WERI-Rb-1 (cell line): Measurements from ENCODE around the gene NGDN.

Experiments
- DNase-seq: peaks from one replicate; pipeline ENCODE4 v3.0.0-alpha.2; 2020
- H3K27ac ChIP-seq: fragments of 250-450 bp; sonication (Bioruptor Pico); 2 replicates; pipeline ENCODE4 v1.5.1; 2020; ENCODE audit warnings: mild to moderate bottlenecking, moderate library complexity
- H3K27me3 ChIP-seq: fragments of 250-450 bp; sonication (Bioruptor Pico); 2 replicates; pipeline ENCODE4 v1.5.1; 2021; ENCODE audit warnings: mild to moderate bottlenecking, low read depth, moderate library complexity; ENCODE audit not compliant: insufficient read depth, severe bottlenecking
- H3K36me3 ChIP-seq: fragments of 250-450 bp; sonication (Bioruptor Pico); 2 replicates; pipeline ENCODE4 v1.5.1; 2020; ENCODE audit warnings: mild to moderate bottlenecking, moderate library complexity
- H3K4me3 ChIP-seq: 2 replicates; pipeline ENCODE4 v1.5.1; 2011; ENCODE audit warnings: low read depth, mild to moderate bottlenecking, control low read depth, low read length
- H3K9me3 ChIP-seq: fragments of 250-450 bp; sonication (Bioruptor Pico); 2 replicates; pipeline ENCODE4 v1.5.1; 2021; ENCODE audit warnings: mild to moderate bottlenecking, moderate library complexity; ENCODE audit not compliant: severe bottlenecking
- TF ChIP-seq, protein P1 (sequence below): IDR thresholded peaks from 2 replicates; pipeline ENCODE4 v1.5.1; 2011; ENCODE audit warnings: low read depth, mild to moderate bottlenecking, control low read depth, inconsistent platforms, low read length

Gene NGDN

GRCh38 chr14:23430016-23430722 is 39.3 kb upstream of the NGDN start:
- Histone ChIP-seq H3K27me3 (no peaks in the 10 kb centered on the region), H3K4me3 (no peak overlapping the region), H3K9me3 (no peaks in the 10 kb centered on the region), H3K27ac (no peak overlapping the region), H3K36me3 (no peaks in the 10 kb centered on the region)
- TF ChIP-seq, protein P1, sequence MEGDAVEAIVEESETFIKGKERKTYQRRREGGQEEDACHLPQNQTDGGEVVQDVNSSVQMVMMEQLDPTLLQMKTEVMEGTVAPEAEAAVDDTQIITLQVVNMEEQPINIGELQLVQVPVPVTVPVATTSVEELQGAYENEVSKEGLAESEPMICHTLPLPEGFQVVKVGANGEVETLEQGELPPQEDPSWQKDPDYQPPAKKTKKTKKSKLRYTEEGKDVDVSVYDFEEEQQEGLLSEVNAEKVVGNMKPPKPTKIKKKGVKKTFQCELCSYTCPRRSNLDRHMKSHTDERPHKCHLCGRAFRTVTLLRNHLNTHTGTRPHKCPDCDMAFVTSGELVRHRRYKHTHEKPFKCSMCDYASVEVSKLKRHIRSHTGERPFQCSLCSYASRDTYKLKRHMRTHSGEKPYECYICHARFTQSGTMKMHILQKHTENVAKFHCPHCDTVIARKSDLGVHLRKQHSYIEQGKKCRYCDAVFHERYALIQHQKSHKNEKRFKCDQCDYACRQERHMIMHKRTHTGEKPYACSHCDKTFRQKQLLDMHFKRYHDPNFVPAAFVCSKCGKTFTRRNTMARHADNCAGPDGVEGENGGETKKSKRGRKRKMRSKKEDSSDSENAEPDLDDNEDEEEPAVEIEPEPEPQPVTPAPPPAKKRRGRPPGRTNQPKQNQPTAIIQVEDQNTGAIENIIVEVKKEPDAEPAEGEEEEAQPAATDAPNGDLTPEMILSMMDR, result no peak
- DNase-seq, result no peak

- Histone ChIP-seq H3K27me3 (no peaks in the 10 kb centered on the region), H3K27ac (no peak overlapping the region), H3K4me3 (no peak overlapping the region), H3K9me3 (no peaks in the 10 kb centered on the region), H3K36me3 (no peaks in the 10 kb centered on the region)
- TF ChIP-seq, protein P1, result no peak
- no peak for DNase-seq
These were observed 38.8 kb upstream of the NGDN start for GRCh38 chr14:23430723-23431085.

- TF ChIP-seq, protein P1, result no peak
- no peaks in the 10 kb centered on the region for H3K27me3 ChIP-seq
- no peak for DNase-seq
These were observed 38.0 kb upstream of the NGDN start for GRCh38 chr14:23431486-23431885.

DNA sequence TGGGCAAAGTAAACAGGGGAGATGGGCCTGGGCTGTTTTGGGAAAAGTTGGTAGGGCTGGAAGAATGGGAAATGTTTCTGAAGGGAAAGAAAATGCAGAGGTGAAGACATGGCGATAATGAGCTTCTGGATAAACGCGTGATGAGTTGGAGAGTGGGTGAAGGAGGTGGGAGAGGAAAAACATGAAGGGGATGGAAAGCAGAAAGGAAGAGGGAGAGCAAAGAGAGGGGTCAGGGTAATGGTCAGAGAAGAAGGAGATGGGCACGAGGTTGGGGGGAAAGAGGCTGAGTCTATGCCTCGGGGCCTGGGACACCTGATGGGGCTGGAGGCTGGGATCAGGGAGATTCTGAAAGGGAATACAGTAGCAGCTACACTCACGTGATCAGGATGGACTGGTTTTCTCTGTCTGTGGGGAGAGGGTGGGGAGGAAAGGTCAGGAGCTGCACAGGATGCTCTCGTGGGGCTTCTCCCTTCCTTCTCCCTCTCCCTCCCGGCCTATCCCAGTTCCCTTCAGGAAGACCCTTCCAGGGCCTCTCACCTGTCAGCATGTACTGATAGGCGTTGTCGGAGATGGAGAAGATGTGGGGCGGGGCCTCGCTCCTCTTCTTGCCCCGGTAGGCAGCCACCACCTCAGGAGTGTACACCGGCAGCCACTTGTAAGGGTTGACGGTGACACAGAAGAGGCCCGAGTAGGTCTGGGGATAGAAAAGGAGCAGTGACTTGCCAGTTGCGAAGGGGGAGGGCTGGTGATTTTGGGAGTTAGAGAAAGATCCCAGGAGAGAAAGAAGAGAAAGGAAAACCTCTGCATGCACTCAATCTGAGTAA is 37.2 kb upstream of the NGDN start:
- Histone ChIP-seq H3K27ac (no peak overlapping the region), H3K27me3 (no peaks in the 10 kb centered on the region), H3K36me3 (no peaks in the 10 kb centered on the region), H3K4me3 (no peak overlapping the region), H3K9me3 (no peaks in the 10 kb centered on the region)
- TF ChIP-seq, protein P1, result no peak
- DNase-seq, result no peak

More at GRCh38 chr14:23431486-23431885, 38.0 kb upstream of the NGDN start:
- H3K9me3 ChIP-seq, result no peaks in the 10 kb centered on the region
- H3K36me3 ChIP-seq, result no peaks in the 10 kb centered on the region
- H3K27ac ChIP-seq, result no peak overlapping the region
- no peak overlapping the region for H3K4me3 ChIP-seq

- TF ChIP-seq, protein P1, result no peak
- Histone ChIP-seq H3K9me3 (no peaks in the 10 kb centered on the region), H3K27me3 (no peaks in the 10 kb centered on the region), H3K36me3 (no peaks in the 10 kb centered on the region), H3K4me3 (no peak overlapping the region), H3K27ac (no peak overlapping the region)
- no peak for DNase-seq
These were observed 36.6 kb upstream of the NGDN start for GRCh38 chr14:23432946-23433345.
